ENCODE data around the gene SSH2.

DNA sequence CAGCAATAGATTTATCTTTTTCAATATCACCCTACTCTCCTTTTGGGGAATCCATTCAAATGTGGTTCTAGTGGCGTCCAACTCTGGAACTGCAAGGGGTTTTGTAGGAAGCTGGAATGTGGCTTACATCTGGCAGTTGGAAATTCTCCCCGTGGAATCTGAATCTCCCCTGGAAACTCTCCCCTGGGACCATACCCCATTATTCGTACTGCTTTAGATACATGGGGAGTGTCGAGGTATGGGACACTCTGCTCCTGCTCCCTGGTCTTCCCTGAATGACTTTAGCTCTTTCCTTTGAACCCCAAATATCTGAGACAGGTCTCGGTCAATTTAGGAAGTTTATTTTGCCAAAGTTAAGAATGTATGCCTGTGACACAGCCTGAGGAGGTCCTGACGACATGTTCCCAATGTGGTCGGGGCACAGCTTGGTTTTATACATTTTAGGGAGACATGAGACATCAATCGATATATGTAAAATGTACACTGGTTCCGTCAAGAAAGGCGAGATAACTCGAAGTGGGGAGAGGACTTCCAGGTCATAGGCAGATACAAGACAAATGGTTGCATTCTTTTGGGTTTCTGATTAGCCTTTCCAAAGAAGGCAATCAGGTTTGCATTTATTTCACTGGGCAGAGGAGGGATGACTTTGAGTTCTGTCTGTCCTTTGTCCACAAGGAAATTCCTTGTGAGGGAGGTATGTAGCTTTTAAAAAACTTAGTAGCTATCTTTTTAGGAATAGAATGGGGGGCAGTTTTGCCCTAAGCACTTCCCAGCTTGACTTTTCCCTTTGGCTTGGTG is 218.2 kb downstream of the SSH2 start:
- no peak for TF ChIP-seq GATA2 (IDR thresholded peaks at IDR 0.05; ENCODE audit: low read depth, low read length)
- no peak for TF ChIP-seq GATA3 (IDR thresholded peaks at IDR 0.05; ENCODE audit: low read depth, low read length)
